Measurements from ENCODE around the gene TAF9. TPM values are rescaled to one million over a fixed set of nuclear protein-coding genes. Genes with fewer than 3 reads are reported as not detected.

The TAF9 gene
- total and polyA plus RNA-seq, 2 of the 13 experiments (the other 11 are each of a cell fraction or from before 2014, with no cell fraction given): 113 to 218 TPM

DNA sequence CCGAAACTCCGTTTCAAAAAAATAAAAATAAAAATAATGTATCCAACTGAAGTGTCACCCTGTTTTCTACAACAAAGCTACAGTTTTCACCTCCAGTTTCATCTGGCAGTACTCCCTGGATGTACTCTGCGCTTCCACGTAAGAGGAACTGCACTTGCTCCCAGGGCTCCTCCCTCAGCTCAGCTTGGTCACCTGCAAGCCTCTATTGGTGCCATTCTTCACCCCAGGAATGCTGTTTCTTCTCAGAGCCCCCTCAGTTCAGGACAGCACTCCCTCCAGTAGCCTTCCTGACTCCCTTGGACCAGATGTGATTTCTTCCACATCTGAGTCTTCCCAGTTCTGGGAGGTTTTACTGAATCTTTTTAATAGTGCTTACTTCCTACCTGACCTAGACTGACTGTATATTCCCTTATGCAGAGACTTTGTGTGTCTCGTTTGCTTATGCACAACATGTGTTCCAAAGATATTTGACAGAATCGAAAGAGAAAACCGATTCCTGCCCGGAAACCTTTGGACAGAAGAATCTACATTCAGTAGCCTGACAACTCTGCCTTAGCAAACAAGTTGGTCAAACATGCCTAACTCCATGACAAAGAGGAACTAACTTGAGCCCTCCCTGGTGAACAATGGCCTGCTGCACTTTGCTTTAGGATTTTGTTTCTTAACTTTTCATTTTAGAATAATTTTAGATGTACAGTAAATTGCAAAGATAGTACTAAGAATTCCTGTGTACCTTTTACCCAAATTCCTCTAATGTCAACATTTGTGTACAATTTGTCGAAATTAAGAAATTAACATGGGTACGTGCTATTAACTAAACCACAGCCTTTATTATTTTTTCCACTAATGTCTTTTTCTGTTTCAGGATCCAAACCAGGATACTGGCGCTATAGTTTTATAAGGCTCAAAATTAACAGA, 37.5 kb downstream of the TAF9 start (continued):
- TF ChIP-seq, protein P1, sequence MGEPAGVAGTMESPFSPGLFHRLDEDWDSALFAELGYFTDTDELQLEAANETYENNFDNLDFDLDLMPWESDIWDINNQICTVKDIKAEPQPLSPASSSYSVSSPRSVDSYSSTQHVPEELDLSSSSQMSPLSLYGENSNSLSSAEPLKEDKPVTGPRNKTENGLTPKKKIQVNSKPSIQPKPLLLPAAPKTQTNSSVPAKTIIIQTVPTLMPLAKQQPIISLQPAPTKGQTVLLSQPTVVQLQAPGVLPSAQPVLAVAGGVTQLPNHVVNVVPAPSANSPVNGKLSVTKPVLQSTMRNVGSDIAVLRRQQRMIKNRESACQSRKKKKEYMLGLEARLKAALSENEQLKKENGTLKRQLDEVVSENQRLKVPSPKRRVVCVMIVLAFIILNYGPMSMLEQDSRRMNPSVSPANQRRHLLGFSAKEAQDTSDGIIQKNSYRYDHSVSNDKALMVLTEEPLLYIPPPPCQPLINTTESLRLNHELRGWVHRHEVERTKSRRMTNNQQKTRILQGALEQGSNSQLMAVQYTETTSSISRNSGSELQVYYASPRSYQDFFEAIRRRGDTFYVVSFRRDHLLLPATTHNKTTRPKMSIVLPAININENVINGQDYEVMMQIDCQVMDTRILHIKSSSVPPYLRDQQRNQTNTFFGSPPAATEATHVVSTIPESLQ (CRISPR knock-in tag; conservative IDR thresholded peaks at IDR 0.05): no peak
- no peak for TF ChIP-seq ZNF18 (CRISPR knock-in tag; IDR thresholded peaks at IDR 0.05; ENCODE audit: insufficient replicate concordance)
- TF ChIP-seq GATAD2A (CRISPR knock-in tag; IDR thresholded peaks at IDR 0.05): peak; percentile 65
- no peak for TF ChIP-seq ZNF17 (CRISPR knock-in tag; IDR thresholded peaks at IDR 0.05)
- TF ChIP-seq, protein P2, sequence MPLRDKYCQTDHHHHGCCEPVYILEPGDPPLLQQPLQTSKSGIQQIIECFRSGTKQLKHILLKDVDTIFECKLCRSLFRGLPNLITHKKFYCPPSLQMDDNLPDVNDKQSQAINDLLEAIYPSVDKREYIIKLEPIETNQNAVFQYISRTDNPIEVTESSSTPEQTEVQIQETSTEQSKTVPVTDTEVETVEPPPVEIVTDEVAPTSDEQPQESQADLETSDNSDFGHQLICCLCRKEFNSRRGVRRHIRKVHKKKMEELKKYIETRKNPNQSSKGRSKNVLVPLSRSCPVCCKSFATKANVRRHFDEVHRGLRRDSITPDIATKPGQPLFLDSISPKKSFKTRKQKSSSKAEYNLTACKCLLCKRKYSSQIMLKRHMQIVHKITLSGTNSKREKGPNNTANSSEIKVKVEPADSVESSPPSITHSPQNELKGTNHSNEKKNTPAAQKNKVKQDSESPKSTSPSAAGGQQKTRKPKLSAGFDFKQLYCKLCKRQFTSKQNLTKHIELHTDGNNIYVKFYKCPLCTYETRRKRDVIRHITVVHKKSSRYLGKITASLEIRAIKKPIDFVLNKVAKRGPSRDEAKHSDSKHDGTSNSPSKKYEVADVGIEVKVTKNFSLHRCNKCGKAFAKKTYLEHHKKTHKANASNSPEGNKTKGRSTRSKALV (CRISPR knock-in tag; IDR thresholded peaks at IDR 0.05): no peak
- 0 out of 2 replicates have a peak, but pooled peaks have one; percentile 27 for TF ChIP-seq HNF4G (IDR thresholded peaks at IDR 0.05; ENCODE audit: borderline replicate concordance, low read depth, low read length)
- TF ChIP-seq HNF4G (CRISPR knock-in tag; IDR thresholded peaks at IDR 0.05; ENCODE audit: borderline replicate concordance, low read depth): no peak
- no peak for TF ChIP-seq ELF4 (CRISPR knock-in tag; IDR thresholded peaks at IDR 0.05; ENCODE audit: borderline replicate concordance)
- TF ChIP-seq MTA1 (CRISPR knock-in tag; IDR thresholded peaks at IDR 0.05; ENCODE audit: borderline replicate concordance): 0 out of 2 replicates have a peak, but pooled peaks have one; percentile 32
- no peak for TF ChIP-seq ZNF552 (CRISPR knock-in tag; IDR thresholded peaks at IDR 0.05; ENCODE audit: borderline replicate concordance)
- TF ChIP-seq HMGXB3 (CRISPR knock-in tag; IDR thresholded peaks at IDR 0.05; ENCODE audit: borderline replicate concordance): peak; percentile 48; the same call in 1 of the 2 replicates
- no peak for TF ChIP-seq HHEX (CRISPR knock-in tag; IDR thresholded peaks at IDR 0.05)
- no peak for TF ChIP-seq FOSL1 (CRISPR knock-in tag; IDR thresholded peaks at IDR 0.05; ENCODE audit: borderline replicate concordance)
- TF ChIP-seq ZNF549 (CRISPR knock-in tag; IDR thresholded peaks at IDR 0.05): no peak
- TF ChIP-seq ZBTB33 (CRISPR knock-in tag; IDR thresholded peaks at IDR 0.05): no peak
